Measurements from ENCODE around the gene TAS2R38. TPM values are rescaled to one million over a fixed set of nuclear protein-coding genes. Genes with fewer than 3 reads are reported as not detected.
"Not testable (repeated sequence)": the region's sequence is repeated elsewhere in the genome, so short reads cannot be mapped to it uniquely, and the experiment has no call there.

Gene TAS2R38
- total and polyA plus RNA-seq, 8 donors: not detected

DNA sequence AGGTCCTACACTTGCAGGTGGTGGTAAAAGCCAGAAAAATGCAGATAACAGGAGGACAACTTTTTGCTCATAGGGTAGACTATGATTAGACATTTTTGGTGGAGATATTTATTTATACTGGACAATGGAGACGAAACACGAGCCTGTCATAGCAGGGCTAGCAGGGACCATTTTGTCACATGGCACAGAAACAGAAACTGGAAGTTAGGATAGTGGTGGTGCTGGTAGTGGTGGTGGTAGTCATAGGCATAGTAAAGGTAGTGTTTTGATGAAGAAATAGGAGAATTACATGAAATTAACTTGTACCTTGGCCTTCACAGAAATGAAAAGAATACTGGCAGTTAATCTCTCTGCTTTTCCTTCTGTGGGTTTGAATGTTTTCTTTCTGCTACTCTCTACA is 13.3 kb upstream of the TAS2R38 start:
- intact Hi-C loops (cut with DNase I; ENCODE audit: low total_unique reads): no loop called here
- TF ChIP-seq, protein P1, sequence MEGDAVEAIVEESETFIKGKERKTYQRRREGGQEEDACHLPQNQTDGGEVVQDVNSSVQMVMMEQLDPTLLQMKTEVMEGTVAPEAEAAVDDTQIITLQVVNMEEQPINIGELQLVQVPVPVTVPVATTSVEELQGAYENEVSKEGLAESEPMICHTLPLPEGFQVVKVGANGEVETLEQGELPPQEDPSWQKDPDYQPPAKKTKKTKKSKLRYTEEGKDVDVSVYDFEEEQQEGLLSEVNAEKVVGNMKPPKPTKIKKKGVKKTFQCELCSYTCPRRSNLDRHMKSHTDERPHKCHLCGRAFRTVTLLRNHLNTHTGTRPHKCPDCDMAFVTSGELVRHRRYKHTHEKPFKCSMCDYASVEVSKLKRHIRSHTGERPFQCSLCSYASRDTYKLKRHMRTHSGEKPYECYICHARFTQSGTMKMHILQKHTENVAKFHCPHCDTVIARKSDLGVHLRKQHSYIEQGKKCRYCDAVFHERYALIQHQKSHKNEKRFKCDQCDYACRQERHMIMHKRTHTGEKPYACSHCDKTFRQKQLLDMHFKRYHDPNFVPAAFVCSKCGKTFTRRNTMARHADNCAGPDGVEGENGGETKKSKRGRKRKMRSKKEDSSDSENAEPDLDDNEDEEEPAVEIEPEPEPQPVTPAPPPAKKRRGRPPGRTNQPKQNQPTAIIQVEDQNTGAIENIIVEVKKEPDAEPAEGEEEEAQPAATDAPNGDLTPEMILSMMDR (IDR thresholded peaks at IDR 0.05): no peak
- no peak for TF ChIP-seq POLR2A (IDR thresholded peaks at IDR 0.05)
- TF ChIP-seq EP300 (IDR thresholded peaks at IDR 0.05): no peak
- no peak for TF ChIP-seq POLR2AphosphoS5 (IDR thresholded peaks at IDR 0.05)
- 74 to 86% (median 76%) methylated on average over 2 of the region's 2 CpGs for WGBS, 5 donors
- Histone ChIP-seq H3K27ac (no peak overlapping the region), H3K4me1 (no peaks in the 10 kb centered on the region), H3K4me3 (no peak overlapping the region), H3K36me3 (no peaks in the 10 kb centered on the region), H3K27me3 (no peaks in the 10 kb centered on the region), H3K9me3 (no peaks in the 10 kb centered on the region)
- no peak for DNase-seq

DNA sequence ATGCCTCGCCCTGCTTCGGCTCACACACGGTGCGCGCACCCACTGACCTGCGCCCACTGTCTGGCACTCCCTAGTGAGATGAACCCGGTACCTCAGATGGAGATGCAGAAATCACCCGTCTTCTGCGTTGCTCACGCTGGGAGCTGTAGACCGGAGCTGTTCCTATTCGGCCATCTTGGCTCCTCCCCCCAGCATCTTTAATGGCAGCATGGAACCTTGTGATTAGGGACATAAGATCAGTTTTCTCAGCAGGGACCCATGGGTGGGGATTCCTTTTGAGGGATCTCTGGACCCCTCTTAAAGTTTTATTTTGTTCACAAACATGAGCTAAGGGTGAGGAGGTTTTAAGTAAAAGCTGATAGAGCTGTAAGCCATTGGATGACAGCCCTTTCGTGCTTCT is 12.4 kb upstream of the TAS2R38 start:
- H3K4me3 ChIP-seq; H3K27ac ChIP-seq; H3K4me1 ChIP-seq; H3K36me3 ChIP-seq; intact Hi-C loops (cut with DNase I; ENCODE audit: low total_unique reads); H3K27me3 ChIP-seq; DNase-seq; H3K9me3 ChIP-seq: not testable (repeated sequence)
- 84 to 100% (median 93%) methylated on average over 4 to 11 of the region's 13 CpGs for WGBS, 5 donors

DNA sequence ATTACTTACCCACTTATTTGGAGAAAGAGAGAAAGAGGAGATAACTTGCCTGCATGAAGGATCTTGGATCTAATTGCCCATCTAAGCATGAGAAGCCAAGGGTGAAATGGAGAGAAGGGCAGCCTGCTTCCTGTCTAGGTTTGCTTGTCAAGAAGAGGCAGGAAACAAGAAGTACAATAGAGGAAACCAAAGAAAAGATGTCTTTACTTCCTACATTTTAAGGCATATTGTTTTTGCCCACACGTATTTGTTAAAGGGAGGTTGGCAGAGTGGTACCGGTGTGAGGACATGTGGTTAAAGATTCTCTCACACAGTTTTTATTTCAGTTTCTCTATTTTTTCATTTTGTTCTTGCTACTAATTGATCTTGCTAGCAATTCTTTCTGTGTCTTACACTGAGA is 6.0 kb upstream of the TAS2R38 start:
- peaks cover 0 to 13% (median 2%) of the 10 kb centered on the region in 4 donors for H3K4me1 ChIP-seq
- intact Hi-C loops (cut with DNase I; ENCODE audit: low total_unique reads): no loop called here
- 53 to 90% (median 82%) methylated on average over 2 of the region's 2 CpGs for WGBS, 5 donors
- no peak overlapping the region for H3K4me3 ChIP-seq
- no peaks in the 10 kb centered on the region for H3K9me3 ChIP-seq
- no peaks in the 10 kb centered on the region for H3K36me3 ChIP-seq
- TF ChIP-seq, protein P1 (IDR thresholded peaks at IDR 0.05): no peak
- no peak for TF ChIP-seq EP300 (IDR thresholded peaks at IDR 0.05)
- TF ChIP-seq POLR2A (IDR thresholded peaks at IDR 0.05): no peak
- TF ChIP-seq POLR2AphosphoS5 (IDR thresholded peaks at IDR 0.05): no peak
- no peak overlapping the region for H3K27ac ChIP-seq
- DNase-seq: no peak
- H3K27me3 ChIP-seq: no peaks in the 10 kb centered on the region

DNA sequence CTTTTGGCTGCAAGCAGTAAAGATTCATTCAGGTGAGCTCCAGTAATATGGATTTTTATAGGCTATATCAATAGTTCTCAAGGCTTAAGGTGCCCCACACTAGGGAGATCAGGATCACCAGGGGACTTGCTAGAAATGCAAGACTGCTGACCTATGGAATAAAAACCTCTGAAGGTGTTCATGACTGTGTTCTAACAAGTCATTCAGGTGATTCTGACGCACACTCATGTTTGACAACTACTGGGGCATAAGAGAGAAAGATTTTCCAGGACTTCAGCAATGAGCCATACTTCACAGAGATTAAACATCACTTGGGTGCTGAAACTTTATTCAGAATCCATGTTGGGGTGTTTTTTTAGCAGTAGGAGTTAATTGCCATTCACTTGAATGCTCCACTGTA is 4.8 kb upstream of the TAS2R38 start:
- Histone ChIP-seq H3K27ac (no peak overlapping the region), H3K9me3 (no peaks in the 10 kb centered on the region), H3K27me3 (no peaks in the 10 kb centered on the region), H3K4me3 (no peak overlapping the region), H3K36me3 (no peaks in the 10 kb centered on the region), H3K4me1 (peaks cover 0 to 13% (median 2%) of the 10 kb centered on the region in 4 donors)
- no peak for TF ChIP-seq POLR2AphosphoS5 (IDR thresholded peaks at IDR 0.05)
- no peak for TF ChIP-seq POLR2A (IDR thresholded peaks at IDR 0.05)
- intact Hi-C loops (cut with DNase I; ENCODE audit: low total_unique reads): no loop called here
- WGBS, 5 donors: 74 to 89% (median 87%) methylated on average over 1 of the region's 1 CpG
- no peak for DNase-seq

DNA sequence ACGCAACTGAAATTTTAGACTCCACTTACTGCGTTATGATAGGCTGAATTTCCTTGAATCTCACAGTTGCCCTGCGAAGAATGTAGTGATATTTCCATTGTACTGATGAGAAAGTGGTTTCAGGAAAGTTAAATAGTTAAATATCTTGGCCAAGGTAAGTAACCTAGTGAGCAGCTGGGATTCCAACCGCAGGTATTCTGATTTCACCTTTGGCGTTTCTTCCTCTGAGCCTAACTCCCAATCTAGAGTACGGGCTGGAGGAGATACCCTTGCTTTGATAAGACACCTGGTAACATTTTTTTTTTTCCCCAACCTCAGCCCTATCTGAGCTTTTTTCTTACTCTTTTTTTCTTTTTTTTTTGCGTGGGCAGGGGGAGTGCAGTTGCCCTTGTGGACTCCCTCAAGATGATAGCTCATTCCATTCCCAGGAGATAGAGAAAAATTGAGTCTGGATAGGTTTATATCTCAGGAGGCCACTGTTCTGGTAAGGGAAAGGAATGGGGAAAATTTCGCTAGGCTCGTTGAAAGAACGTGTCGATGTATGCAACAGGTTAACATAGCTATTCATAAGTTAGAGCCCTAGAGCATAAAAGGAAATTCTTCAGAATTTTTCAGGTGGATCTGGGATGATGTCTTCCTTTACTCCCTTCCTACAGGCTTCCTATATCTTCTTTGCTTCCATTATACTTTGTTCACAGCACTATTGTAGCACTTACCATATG is 3.1 kb upstream of the TAS2R38 start:
- peak overlapping the region in 2 of 4 donors; percentile 30 to 38 for H3K4me3 ChIP-seq
- intact Hi-C loops (cut with DNase I; ENCODE audit: low total_unique reads): no loop called here
- H3K9me3 ChIP-seq: no peaks in the 10 kb centered on the region
- no peaks in the 10 kb centered on the region for H3K27me3 ChIP-seq
- no peaks in the 10 kb centered on the region for H3K36me3 ChIP-seq
- no peak overlapping the region for H3K27ac ChIP-seq
- H3K4me1 ChIP-seq: peaks cover 0 to 13% (median 2%) of the 10 kb centered on the region in 4 donors
- TF ChIP-seq POLR2A (IDR thresholded peaks at IDR 0.05) (no peak), EP300 (IDR thresholded peaks at IDR 0.05) (no peak), POLR2AphosphoS5 (IDR thresholded peaks at IDR 0.05) (no peak)
- TF ChIP-seq, protein P1 (IDR thresholded peaks at IDR 0.05): no peak
- DNase-seq: no peak
- 43 to 48% (median 45%) methylated on average over 11 of the region's 11 CpGs for WGBS, 5 donors

Measured in stomach (tissue), 9 donors.